B cell (primary cell): ENCODE results near the gene GLRX. TPM values are rescaled to one million over a fixed set of nuclear protein-coding genes. Genes with fewer than 3 reads are reported as not detected.

Experiments used
- ATAC-seq: fragments of 200-7000 bp; cut with Tn5 transposase; one replicate; pipeline ENCODE4 v1.10.0; 2021; ENCODE audit warnings: low read depth, mild to moderate bottlenecking, moderate number of reproducible peaks, moderate library complexity
- CTCF ChIA-PET: fragments of 350-600 bp; sonication (Branson Sonifier 250); formaldehyde crosslinking; loops from one replicate; lab custom pipeline; 2021; ENCODE audit warnings: antibody characterized with exemption, inconsistent platforms; lab: Charles Lee
- POLR2A ChIA-PET: fragments of 350-600 bp; sonication (Branson Sonifier 250); formaldehyde crosslinking; loops from one replicate; lab custom pipeline; 2021; ENCODE audit warnings: antibody characterized with exemption; lab: Charles Lee
- DNase-seq: peaks from one replicate; pipeline ENCODE4 v3.0.0; 2013
- H2AFZ ChIP-seq: 2 replicates; pipeline ENCODE4 v1.6.1; 2012; ENCODE audit warnings: mild to moderate bottlenecking, low read depth, low read length; ENCODE audit not compliant: insufficient read depth, poor library complexity, severe bottlenecking
- H3K27ac ChIP-seq, 2 donors: 1 replicate in 1 of 2; 2 replicates in 1 of 2; pipeline ENCODE4 v1.5.1; 2012 to 2013; ENCODE audit warnings: low read length in 2 of 2, mild to moderate bottlenecking in 2 of 2, moderate library complexity in 1 of 2
- H3K27me3 ChIP-seq, 4 experiments: fragments of 200-600 bp in 1 of 4; sonication (generic) in 1 of 4; replicated peaks in 1 of 4; 1 replicate in 2 of 4; 2 replicates in 2 of 4; pipeline versions ENCODE4 v1.6.1 to v1.7.0; 2013 to 2016; ENCODE audit warnings: low read length in 3 of 4, mild to moderate bottlenecking in 2 of 4, mixed read lengths in 1 of 4, moderate library complexity in 1 of 4; ENCODE audit not compliant: insufficient read depth in 4 of 4, control insufficient read depth in 3 of 4; ENCODE audit errors: control extremely low read depth in 1 of 4
- H3K36me3 ChIP-seq, 2 experiments: replicated peaks in 1 of 2; 1 replicate in 1 of 2; 2 replicates in 1 of 2; pipeline versions ENCODE4 v1.6.1 to v1.7.1; 2013; ENCODE audit warnings: low read length in 1 of 2; ENCODE audit not compliant: insufficient read depth in 2 of 2, control insufficient read depth in 1 of 2; ENCODE audit errors: control extremely low read depth in 1 of 2, extremely low read depth in 1 of 2
- H3K4me1 ChIP-seq, 2 donors: fragments of 200-600 bp in 1 of 2; sonication (generic) in 1 of 2; 1 replicate in 1 of 2; 2 replicates in 1 of 2; pipeline versions ENCODE4 v1.5.1 to v1.6.1; 2013 to 2017; ENCODE audit warnings: low read length in 2 of 2; ENCODE audit not compliant: control insufficient read depth in 2 of 2, insufficient read depth in 2 of 2
- H3K4me2 ChIP-seq: replicated peaks from 2 replicates; pipeline ENCODE3; 2012; ENCODE audit warnings: mild to moderate bottlenecking, low read depth, low read length; ENCODE audit not compliant: poor library complexity, severe bottlenecking
- H3K4me3 ChIP-seq, 5 experiments: fragments of 200-600 bp in 1 of 5; sonication (generic) in 1 of 5; 1 replicate in 3 of 5; 2 replicates in 2 of 5; pipeline versions ENCODE4 v1.5.1 to v1.7.0; 2011 to 2016; ENCODE audit warnings: low read length in 4 of 5, mild to moderate bottlenecking in 4 of 5, low read depth in 2 of 5, control low read depth in 1 of 5, moderate library complexity in 1 of 5; ENCODE audit not compliant: insufficient read depth in 1 of 5; ENCODE audit errors: control extremely low read depth in 1 of 5, extremely low read depth in 1 of 5
- H3K79me2 ChIP-seq: fragments of 200-600 bp; sonication (generic); one replicate; pipeline ENCODE4 v1.6.0; 2016; ENCODE audit warnings: low read length; ENCODE audit not compliant: control insufficient read depth, insufficient read depth
- H3K9ac ChIP-seq: fragments of 200-600 bp; sonication (generic); 2 replicates; pipeline ENCODE4 v1.6.1; 2017; ENCODE audit warnings: mild to moderate bottlenecking, low read length, moderate library complexity
- H3K9me3 ChIP-seq, 3 donors: one replicate each; pipeline versions ENCODE4 v1.6.1 to v1.7.1; 2013; ENCODE audit warnings: low read length in 2 of 3; ENCODE audit not compliant: control insufficient read depth in 2 of 3, insufficient read depth in 1 of 3; ENCODE audit errors: control extremely low read depth in 1 of 3
- H4K20me1 ChIP-seq: 2 replicates; pipeline ENCODE4 v1.6.0; 2012; ENCODE audit warnings: mild to moderate bottlenecking, low read length; ENCODE audit not compliant: insufficient read depth, control insufficient read depth, poor library complexity, severe bottlenecking
- H3K27ac Mint-ChIP-seq: one replicate; pipeline ENCODE4 v1.8.0; 2021; ENCODE audit warnings: mixed read lengths
- H3K27me3 Mint-ChIP-seq: one replicate; pipeline ENCODE4 v1.8.0; 2021; ENCODE audit warnings: mixed read lengths
- H3K4me1 Mint-ChIP-seq: one replicate; pipeline ENCODE4 v1.8.0; 2021; ENCODE audit warnings: mixed read lengths
- H3K4me3 Mint-ChIP-seq: one replicate; pipeline ENCODE4 v1.8.0; 2021; ENCODE audit warnings: mixed read lengths
- H3K9me3 Mint-ChIP-seq: one replicate; pipeline ENCODE4 v1.8.0; 2022; ENCODE audit warnings: mixed read lengths; ENCODE audit not compliant: insufficient read depth
- CTCF ChIP-seq: fragments of 200-600 bp; IDR thresholded peaks from one replicate; pipeline ENCODE4 v1.8.0; 2022; ENCODE audit warnings: antibody characterized with exemption, mild to moderate bottlenecking
- EZH2 ChIP-seq: IDR thresholded peaks from 2 replicates; pipeline ENCODE4 v1.6.1; 2012; ENCODE audit warnings: borderline replicate concordance, low read depth, mild to moderate bottlenecking, moderate library complexity, low read length; ENCODE audit not compliant: insufficient read depth, poor library complexity, severe bottlenecking
- WGBS: methylation state at CpG from one replicate; pipeline ENCODE4 v1.1.5; 2013; ENCODE audit warnings: missing lambda C conversion rate; ENCODE audit not compliant: insufficient coverage; 5-methylcytosine and 5-hydroxymethylcytosine counted together
- intact Hi-C: fragments of 100-400 bp; cut with micrococcal nuclease; formaldehyde crosslinking; loops from one replicate; pipeline ENCODE4 v1.10.0; 2022
- polyA plus RNA-seq: library from polyadenylated mRNA; depleted of rRNA; stranded (reverse); fragments of >200 nt; gene quantifications from 2 replicates; pipeline ENCODE4 v1.2.3, GENCODE V29; 2012
- total RNA-seq, 2 donors: library from RNA; stranded (reverse); fragments of 120-200 nt in 1 of 2; gene quantifications; 1 replicate in 1 of 2; 2 replicates in 1 of 2; pipeline versions ENCODE4 v1.2.3 to v1.2.4, GENCODE V29; 2013 to 2022

GLRX gene
- total and polyA plus RNA-seq, 2 donors (not counting 1 experiment from before 2014, with no cell fraction given) = 44.6 to 54.8 TPM

GRCh38 chr5:95858661-95859595 lies 36.4 kb upstream of the GLRX start:
- peak overlapping the region; percentile 53 for H2AFZ ChIP-seq
- 15% methylated on average over 26 of the region's 28 CpGs for WGBS
- POLR2A ChIA-PET = no interaction called here

More at GRCh38 chr5:95858661-95859595, 36.4 kb upstream of the GLRX start:
- no peak overlapping the region for H3K9ac ChIP-seq
- TF ChIP-seq EZH2 (no peak), CTCF (peak; percentile 97)
- CTCF ChIA-PET = interaction anchor here (1.0 to 7.0 kb wide), 12 partner anchors 9 to 743 kb away, joined by 3 to 151 read pairs (median 6); no protein-coding TSS in a partner anchor
- peak overlapping the region in 3 of 5 experiments; percentile 7 to 25 (median 18) for H3K4me3 ChIP-seq
- H3K27me3 ChIP-seq = peaks cover 0 to 6% (median 1%) of the 10 kb centered on the region in 4 experiments
- Mint-ChIP-seq H3K27ac (peak overlapping the region; percentile 15), H3K4me3 (peak overlapping the region; percentile 76), H3K27me3 (peaks cover 11% of the 10 kb centered on the region), H3K4me1 (peaks cover 30% of the 10 kb centered on the region), H3K9me3 (no peaks in the 10 kb centered on the region)
- ATAC-seq = peak; percentile 94
- H3K27ac ChIP-seq = no peak overlapping the region
- no peaks in the 10 kb centered on the region for H3K79me2 ChIP-seq
- no peaks in the 10 kb centered on the region for H4K20me1 ChIP-seq
- peak; percentile 89 for DNase-seq
- peak overlapping the region; percentile 60 for H3K4me2 ChIP-seq
- intact Hi-C loops = loop anchor here (1.0 kb wide), 1 partner anchor 477 kb away; no protein-coding TSS in a partner anchor
- H3K9me3 ChIP-seq = no peaks in the 10 kb centered on the region
- H3K4me1 ChIP-seq = peaks cover 15 to 18% of the 10 kb centered on the region in 2 donors
- H3K36me3 ChIP-seq = no peaks in the 10 kb centered on the region
